CD4-positive, alpha-beta T cell treated with Interleukin-12 subunit alpha and Interleukin-12 subunit beta, for 1 hour (primary cell): Measurements from ENCODE around the gene INPP5D.
"Not testable (repeated sequence)": the region's sequence is repeated elsewhere in the genome, so short reads cannot be mapped to it uniquely, and the experiment has no call there.

Experiments used
- DNase-seq: peaks from one replicate; pipeline ENCODE4 v3.0.0-alpha.2; 2020

Gene INPP5D

DNA sequence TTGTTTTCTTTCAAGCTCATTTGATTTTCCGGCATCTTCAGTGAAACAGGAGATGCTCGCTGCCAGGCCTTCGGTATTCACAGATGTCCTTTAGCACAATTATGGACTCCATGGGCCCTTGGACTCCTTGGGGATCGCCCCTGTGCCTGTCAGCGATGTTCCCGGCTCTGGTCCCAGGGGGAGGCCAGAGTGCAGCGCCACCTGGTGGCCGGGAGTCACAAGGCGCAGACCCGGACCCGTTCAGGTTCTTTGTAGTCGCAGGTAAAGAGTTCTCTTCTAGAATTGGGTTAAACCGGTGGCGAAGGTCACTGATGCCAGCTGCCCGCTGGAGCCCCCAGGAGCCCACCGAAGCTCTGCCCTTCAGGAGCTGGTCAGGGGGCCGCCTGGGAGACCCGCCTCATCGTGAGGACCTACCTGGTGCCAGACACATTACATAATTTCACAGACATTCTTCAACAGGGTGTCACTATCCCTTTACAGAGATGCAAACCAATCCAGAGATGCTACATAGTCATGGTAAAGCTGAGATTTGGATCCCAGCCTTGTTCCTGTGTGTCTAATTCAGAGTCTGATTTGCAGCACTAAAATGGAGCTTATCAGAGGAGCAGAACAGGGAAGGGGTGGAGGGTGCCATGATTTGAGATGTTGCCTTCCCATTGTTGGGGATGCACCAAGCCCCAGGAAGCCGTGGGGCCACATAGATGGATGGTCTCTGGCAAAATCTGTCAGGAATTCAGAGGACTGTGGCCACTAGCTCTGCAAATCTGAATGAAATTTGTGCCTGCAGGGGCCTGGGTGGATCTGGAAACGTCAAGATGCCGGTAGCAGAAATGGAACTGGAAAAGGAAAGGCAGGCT is 6.0 kb upstream of the INPP5D start:
- peak; percentile 74 for DNase-seq

DNA sequence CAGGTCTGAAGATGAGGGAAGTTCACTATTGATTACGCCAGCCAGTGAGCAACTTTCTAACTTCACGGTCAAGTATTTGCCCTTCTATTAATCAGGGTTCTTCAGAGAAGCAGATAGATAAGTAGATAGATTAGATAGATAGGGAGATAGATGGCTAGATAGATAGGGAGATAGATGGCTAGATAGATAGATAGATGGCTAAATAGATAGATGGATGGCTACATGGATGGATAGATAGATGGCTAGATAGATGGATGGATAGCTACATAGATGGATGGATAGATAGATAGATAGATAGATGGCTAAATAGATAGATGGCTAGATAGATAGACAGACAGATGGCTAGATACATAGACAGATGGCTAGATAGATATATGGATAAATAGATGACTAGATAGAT is 4.8 kb upstream of the INPP5D start:
- DNase-seq: no peak

DNA sequence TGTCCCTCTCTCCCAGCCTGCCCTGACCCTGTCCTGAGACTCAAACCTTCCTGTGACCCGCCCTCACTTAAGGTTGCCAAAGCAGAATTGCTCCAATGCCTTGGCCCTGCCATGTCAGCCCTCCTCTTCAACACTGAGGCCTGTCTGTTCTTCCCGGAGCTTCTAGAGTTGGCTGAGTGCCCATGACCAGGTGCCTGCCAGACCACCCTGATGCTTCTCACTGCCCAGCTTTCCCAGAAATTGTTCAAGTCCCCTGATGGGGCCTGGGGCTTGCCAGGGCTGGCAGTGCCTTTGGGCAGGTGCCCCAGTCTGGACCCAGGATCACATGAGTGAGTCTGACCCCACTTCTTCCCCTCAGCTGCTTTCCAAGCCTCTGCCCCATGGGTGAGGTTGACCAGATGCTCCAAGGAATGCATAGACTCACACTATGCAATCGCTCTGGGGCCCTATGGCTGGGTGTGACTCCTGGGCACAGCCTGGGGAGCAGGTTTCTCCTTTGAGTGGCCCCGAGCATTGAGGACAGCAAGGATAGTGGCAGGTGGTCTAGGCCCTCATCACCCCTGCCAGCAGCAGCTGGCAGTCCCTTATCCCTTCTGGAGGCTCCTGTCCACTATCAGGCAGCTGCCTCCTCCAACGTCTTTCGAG is 3.1 kb upstream of the INPP5D start:
- no peak for DNase-seq

DNA sequence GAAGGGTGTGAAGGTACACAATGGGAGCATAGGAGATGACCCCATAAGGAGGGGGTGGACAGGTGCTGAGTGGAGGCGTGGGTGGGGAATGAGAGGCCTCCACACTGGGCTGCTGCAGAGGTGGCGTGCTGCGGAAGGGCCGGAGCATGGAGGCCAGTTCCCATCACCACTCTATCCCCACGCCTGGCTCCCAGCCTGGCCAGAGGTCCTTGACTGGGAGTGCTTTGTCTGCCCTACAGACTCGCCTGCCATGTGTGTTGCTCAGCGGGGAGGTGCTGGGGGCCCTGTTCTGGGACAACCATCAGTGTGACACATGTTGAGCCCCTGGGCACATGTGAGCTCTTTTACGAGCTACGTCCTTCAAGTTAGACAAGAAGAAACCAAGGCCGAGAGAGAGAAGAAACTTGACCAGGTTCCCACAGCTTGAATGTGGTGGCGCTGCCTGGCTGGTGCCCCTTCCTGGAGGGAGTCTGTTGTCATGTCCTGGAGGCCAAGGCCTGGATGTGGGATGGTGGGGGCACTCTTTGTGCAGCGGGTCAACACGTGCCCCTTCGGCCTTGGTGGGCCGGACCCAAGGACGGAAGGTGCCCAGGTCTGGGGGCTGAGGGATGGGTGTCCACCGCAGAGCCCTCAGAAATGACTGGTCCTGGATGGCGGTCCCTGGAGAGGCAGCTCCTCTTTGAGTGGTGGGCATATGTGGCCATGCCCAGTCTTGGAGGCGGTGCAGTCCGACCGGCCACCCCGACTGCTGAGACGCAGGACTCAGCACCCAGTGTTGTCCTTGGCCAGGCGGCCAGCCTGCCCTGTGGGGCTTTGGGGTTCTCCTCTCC is 1.2 kb upstream of the INPP5D start:
- no peak for DNase-seq

DNA sequence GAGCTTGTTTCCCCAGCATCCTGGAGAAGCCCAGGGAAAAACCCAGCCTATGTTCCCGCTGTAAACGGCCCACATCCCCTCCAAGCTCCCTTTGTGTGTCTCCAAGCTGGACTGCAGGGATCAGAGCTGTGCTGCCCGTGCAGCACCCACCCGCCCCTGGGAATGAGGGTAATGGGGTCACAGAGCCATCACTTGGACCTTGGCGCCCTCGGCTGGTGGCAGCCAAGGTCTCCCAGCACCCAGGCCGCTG is 670 bp upstream of the INPP5D start:
- no peak for DNase-seq

DNA sequence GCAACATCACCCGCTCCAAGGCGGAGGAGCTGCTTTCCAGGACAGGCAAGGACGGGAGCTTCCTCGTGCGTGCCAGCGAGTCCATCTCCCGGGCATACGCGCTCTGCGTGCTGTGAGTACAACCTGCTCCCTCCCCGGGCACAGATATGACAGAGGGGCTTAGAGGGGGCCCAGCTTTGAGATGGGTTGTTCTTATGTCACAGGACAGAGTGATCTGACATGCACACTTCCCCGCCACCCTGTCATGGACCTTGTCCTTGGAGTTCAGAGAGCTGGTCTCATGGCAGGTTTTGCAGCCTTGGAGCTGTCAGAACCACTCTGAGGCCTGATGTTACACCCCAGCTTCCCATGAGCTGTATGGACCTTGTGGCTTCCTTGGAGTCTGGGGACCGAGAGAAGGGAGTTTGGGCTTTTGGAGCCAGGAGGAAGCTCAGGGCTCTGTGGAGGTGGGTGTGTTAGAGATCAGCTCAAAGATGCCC is 398 bp downstream of the INPP5D start:
- DNase-seq: no peak

DNA sequence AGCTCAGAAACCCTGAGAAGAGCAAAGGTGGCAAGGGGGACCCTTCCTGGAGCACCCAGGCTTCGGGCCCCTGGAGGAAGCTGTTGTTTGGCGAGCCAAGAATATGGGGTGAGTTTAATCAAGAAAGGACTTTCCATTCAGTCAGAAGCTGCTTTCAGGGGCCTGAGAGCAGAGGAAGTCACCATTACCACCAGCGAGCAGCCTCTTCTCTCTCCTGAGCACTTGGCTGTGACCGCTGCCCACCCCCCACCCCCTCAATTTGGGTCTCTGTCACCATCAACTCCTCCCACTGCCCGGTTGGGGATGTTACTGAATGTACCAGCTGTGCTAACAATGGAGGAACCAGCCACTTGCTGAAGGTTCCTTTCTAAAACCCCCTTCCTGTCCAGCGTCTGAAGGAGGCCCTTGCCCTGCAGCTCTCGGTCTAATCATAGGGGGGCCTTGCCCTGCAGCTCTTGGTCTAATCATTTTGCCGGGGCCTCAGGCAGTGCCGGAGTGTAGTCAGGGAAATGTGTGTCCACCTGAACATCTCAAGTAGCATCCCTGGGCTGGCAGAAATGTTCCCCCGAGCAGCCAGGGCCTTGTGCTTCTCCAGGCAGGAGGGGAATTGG is 943 bp downstream of the INPP5D start:
- no peak for DNase-seq

DNA sequence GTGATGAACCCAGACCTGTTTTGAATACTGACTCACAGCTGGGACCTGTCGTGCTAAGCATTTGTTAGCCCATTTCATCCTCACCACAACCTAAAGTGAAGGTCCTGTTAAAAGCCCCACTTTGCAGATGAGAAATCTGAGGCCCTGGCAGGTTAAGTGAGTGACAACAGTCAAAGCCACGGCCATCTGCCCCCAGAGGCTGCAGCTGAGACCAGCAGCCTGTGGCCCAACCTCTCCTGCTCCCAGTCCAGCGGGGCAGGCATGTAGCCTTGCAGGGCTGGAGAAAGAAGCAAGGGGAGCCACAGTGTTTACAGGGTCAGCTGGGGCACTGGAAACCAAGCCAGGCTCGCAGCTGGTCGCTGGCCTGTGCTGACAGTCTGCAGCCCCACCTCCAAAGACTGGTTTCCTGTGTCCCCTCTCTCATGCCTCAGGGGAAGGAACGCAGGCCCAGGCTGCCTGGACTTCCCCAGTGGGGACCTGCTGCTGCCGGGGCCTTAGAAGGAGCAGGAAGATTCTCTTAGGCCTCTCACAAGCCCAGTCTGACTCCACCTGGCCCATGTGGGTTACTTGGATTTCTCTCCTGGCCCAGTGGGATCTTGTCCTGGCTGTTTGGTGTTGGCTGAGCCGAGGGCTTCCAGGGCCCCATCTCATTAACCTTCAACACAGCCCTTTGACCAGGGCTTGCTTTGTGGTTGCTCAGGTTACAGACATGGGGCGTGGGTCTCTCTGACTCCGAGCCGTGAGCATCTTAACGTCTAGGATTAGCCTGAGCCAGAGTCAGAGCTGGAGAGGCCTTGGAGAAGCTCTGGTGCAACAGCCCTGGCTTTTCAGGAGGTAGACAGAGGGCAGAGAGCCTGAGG is 1.7 kb downstream of the INPP5D start:
- peak; percentile 34 for DNase-seq

DNA sequence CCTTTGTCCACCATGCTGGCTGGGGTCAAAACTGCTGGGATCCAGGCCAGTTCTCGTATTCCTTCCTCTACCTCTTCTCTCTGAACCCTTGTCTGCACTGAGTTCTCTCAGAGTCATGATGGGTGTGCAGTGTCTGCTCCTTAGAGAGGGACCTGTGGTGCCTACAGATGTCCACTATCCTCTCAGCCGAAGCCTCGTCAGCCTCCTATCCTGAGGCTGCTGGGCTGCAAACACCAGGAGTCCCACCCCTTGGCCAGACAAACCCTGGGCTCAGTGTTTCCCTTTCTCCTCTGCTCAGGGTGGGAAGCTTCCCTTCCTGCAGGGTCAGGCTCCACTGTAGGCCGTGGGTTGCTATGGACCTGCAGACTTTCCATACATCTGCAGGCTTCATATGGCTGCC is 2.3 kb downstream of the INPP5D start:
- DNase-seq: no peak

DNA sequence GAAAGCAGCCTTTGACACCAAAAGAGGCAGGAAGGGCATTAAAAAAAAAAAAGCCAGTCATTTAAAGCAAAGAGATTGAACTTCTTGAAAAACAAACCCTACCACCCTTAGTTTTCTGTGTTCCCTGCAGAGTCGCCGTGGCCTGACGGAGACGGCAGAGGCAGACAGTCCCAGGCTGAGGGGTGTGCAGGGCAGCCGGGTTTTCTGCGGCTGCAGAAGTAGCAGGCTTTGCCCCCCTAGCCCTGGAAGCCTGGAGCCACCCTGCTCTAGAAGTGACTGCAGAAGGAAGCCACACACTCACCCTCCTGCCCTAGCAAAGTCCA is 2.8 kb downstream of the INPP5D start:
- DNase-seq: no peak

DNA sequence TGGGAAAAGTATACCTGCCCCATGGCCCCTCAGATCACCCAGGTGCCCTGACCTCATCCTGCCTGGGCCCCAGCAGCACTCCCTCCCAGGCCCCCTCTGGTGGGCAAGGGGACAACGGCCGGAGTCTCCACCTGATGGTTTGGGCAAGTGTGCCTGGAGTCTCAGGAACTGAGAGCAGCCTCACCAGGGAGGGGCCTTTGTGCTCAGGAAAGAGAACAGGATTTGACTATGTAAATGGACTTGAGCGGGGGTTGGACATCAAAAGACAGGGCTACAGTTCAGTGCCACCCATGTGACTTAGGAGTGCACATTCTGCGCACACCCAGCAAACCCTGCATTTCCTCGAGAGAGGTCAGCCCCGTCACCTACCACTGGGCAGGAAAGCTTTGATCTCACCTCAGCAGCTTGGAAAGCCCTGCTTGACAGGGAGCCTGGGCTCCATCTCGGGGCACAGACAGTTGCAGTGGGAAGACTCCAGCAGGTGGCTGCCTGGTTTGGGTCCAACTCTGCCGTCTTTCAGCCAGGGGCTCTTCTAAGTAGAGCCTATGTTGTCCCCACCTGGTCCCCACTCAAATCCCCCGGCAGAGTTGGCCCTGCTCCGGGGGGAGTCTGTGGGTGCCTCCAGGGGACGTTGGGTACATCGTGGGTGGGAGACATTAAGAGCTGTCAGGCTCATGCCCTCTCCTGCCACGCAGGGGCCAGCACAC is 3.3 kb downstream of the INPP5D start:
- peak; percentile 33 for DNase-seq

DNA sequence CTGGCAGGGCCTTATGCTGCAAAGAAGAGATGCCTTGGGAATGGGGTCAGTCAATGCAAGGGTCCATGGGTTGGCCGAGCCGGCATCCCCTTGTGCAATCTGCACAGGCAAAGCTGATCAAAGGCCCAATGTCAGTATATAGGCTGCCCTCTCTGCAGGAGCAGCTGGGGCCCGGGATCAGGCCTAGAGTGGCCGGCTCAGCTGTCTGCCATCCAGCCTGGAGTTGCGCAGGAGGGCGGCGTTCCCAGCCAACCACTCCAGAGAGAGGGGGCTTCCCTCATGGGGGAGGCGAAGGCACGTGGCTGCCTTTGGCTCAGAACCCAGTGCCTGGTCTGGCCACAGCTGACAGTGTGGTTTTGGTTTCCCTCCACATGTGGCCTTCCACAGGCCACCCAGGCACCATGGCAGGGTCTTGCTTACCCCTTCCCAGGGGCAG is 3.9 kb downstream of the INPP5D start:
- DNase-seq: no peak

DNA sequence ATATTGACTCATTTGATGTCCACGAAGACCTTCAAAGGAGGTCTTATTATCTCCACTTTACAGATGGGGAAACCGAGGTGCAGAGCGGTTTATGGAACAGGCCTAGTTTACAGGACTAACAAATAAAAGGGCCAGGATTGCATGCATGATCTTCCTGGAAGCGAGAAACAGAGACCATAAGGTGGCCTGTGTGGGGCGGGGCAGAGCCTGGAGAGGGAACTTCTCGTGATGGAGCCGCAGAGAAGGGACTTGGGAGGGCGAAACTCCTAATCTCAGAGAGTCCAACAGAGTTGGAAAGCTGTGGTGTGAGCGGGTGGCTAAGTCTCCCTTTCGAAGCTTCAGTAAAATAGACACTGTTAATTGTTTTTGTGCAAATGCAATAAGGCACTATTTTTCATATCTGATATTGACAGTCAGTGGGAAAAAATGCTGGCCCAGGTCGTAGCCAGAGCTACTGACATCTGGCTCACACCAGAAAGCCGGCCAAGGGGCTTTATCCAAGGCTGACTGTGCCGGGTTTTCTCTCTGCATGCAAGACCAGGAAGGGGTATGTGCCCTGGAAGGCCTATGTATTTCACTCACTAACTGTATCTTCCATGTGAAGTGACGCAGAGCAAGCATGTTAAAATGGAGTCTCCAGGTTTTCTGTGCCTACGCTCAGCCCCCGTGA is 4.5 kb downstream of the INPP5D start:
- no peak for DNase-seq

DNA sequence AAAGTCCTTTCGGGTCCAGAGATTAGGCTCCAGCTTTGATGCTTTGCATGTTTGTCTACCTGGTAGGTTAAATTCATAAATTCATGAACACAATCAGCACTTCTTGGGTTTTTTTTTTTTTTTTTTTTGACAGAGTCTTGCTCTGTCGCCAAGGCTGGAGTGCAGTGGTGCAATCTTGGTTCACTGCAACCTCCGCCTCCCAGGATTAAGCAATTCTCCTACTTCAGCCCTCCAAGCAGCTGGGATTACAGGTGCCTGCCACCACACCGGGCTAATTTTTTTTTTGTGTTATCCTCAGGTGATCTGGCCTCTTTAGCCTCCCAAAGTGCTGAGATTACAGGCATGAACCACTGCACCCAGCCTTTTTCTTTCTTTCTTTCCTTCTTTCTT is 5.1 kb downstream of the INPP5D start:
- not testable (repeated sequence) for DNase-seq

DNA sequence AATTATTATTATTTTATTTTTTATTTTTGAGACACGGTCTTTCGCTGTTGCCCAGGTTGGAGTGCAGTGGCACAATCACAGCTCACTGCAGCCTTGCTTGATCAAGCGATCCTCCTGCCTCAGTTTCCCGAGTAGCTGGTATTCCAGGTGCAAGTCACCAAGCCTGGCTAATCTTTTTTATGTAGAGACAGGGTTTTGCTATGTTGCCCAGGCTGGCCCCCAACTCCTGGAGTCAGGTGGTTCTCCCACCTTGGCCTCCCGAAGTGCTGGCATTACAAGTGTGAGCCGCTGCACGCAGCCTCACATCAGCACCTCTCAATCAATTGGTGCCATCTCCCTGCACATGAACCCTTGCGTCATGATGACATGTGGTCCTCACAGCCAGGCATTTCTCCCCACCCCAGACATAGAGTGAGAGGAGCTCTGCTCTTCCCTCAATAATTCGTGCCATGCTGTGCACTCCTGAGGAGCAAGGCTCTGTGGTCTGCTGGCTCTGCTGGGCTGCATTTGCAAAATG is 5.9 kb downstream of the INPP5D start:
- DNase-seq: no peak

DNA sequence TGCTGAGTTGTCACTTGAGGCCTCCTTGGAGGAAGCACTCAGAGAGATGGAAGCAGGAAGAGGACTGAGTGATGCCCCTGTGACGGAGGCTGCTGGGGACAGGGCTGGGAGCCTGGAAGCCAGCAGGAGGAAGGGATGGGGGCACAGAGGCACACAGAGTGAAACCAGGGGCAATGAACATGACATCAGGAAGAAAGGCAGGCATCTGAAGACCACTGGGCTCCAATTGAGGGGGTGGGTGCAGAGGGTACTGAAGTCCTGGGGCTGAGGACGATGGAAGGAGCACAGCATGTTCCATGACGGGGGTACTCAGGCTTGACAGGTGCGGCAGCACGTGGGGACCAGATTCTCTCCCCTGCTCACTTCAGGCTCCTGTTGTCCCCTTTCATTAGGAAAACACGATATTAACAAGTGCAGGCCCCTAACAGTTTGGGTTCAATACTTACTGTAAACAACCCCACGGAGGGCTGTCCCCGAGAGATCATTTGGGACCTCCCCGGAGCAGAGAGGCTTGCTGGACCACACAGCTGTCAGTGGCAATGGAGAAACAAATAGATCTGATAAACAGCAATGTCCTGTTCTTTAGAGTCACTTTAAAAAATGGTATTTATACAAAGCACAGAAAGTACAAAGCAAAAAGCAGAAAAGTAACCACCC is 8.7 kb downstream of the INPP5D start:
- no peak for DNase-seq

DNA sequence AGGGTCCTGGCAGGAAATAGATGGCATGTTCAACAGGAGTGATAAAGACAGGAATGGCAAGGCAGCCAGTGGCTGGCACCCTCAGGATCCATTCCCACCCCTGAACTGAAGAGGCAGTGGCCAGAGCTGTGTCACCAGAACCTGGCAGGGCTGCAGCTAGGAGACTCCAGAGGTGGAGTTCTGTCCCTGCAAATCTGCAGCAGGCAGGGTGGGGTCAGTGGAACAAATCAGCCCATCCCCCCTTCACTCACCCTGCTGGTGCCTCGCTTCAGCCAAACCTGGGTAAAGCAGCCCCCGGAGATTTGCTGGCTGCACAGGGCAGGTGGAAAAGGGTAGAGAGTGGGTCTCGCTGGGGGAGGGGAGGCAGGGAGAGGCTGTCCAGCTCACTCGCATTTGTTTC is 12.7 kb downstream of the INPP5D start:
- DNase-seq: no peak

DNA sequence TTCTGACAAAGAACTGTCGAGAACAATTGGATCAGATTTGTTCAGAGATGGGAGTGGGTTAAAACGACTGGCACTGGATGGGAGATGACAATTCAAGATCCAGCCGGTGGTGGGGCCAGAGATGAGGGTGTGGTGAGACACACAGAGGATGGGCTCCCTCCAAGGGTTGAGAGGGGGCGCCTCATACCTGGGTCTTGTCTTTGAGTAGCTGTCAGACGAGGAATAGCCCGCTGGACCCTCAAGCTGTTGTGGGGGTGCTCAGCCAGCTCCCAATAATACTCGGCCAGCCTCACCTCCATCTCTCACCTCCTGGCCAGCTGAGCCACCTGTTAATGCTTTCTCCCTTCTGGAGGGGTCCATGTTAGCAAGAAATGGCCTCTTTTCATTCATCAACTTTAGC is 14.0 kb downstream of the INPP5D start:
- DNase-seq: no peak

DNA sequence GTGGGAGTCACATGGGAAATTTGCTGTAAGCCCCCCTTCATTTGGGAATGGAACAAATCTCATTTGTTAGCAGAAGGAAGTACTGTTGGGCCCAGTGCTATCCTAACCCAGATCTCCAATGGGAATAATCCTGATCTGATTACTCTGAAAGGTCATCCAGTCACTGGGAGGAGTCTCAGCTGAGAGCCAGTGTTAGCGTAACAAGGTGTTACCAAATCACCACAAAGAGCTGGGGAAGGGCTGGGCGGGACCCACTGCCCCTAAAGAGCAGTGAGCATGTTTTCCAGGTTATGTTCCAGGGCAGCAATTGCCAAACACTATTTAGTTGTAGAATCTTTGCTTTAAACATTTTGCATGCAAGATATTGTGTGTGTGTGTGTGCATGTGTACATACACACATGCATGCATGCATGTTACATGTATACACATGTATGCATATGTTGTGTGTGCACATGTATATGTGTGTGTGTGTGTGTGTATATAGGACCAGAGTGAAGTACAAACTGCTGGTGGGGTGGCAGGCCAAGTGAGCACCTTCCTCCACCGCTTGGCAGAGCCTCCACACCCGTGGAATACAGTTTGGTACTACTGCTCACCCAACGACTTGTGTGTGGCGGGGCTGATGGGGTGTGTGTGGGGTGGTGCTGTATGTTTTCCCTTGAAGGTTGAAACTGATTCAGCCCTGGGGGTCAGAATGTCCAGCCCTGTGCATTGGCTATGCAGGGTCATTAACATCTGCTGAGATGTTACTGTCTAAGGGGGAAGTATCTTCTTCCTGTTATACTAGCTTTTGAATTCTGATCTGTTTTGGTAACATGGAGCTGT is 15.2 kb downstream of the INPP5D start:
- no peak for DNase-seq

DNA sequence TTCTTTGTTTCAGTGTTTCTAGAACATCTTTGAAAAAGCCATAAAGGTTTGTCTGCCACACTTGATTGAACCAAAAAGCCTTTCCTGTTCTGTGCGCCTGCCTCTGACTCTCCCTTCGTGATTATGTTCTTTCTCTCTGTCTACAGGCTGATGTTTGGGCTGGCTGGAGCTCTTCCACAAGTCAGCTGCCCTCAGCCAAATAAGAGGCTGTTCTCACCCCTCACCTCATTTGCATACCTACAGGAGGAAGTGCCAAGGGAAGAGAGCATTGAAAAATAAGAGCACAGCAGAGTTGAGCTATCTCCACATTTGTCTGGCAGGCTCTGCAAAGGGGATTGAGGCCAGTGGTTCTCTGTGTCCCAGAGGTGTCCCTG is 15.8 kb downstream of the INPP5D start:
- DNase-seq: peak; percentile 56
